ENCODE measurements around the gene PPIA.
A peak's percentile ranks its signal among the peaks of the same experiment; 100 is the strongest.

PPIA gene

GRCh38 chr7:44823255-44823781 lies 26.8 kb downstream of the PPIA start:
- DNase-seq (ENCODE audit: low read depth in 1 of 2, low spot score in 1 of 2), result no peak
- H3K4me3 ChIP-seq (replicated peaks; ENCODE audit: insufficient read depth, low read length), result no peak overlapping the region
- H3K27ac ChIP-seq (replicated peaks), result no peak overlapping the region
- TF ChIP-seq CTCF (IDR thresholded peaks at IDR 0.05; ENCODE audit: insufficient read depth, low read length) (no peak), GABPA (IDR thresholded peaks at IDR 0.05; ENCODE audit: low read depth) (no peak), REST (IDR thresholded peaks at IDR 0.05; ENCODE audit: insufficient replicate concordance, low read depth) (no peak), POLR2AphosphoS5 (IDR thresholded peaks at IDR 0.05; ENCODE audit: low read depth) (peak; percentile 20), SPI1 (IDR thresholded peaks at IDR 0.05; ENCODE audit: borderline replicate concordance, low read depth) (no peak)
- H3K27me3 ChIP-seq (ENCODE audit: insufficient read depth, poor library complexity, severe bottlenecking), result no peaks in the 10 kb centered on the region

- H3K27me3 ChIP-seq (ENCODE audit: insufficient read depth, poor library complexity, severe bottlenecking), result no peaks in the 10 kb centered on the region
- no peak overlapping the region for H3K27ac ChIP-seq (replicated peaks)
- no peak for DNase-seq (ENCODE audit: low read depth in 1 of 2, low spot score in 1 of 2)
- TF ChIP-seq SPI1 (IDR thresholded peaks at IDR 0.05; ENCODE audit: borderline replicate concordance, low read depth) (no peak), CTCF (IDR thresholded peaks at IDR 0.05; ENCODE audit: insufficient read depth, low read length) (no peak), GABPA (IDR thresholded peaks at IDR 0.05; ENCODE audit: low read depth) (no peak), REST (IDR thresholded peaks at IDR 0.05; ENCODE audit: insufficient replicate concordance, low read depth) (no peak), POLR2AphosphoS5 (IDR thresholded peaks at IDR 0.05; ENCODE audit: low read depth) (no peak)
- H3K4me3 ChIP-seq (replicated peaks; ENCODE audit: insufficient read depth, low read length), result no peak overlapping the region
Observed at GRCh38 chr7:44824894-44825526, 28.5 kb downstream of the PPIA start.

GRCh38 chr7:44827567-44827966 lies 31.1 kb downstream of the PPIA start:
- Histone ChIP-seq H3K27ac (replicated peaks) (no peak overlapping the region), H3K4me3 (replicated peaks; ENCODE audit: insufficient read depth, low read length) (no peak overlapping the region), H3K27me3 (ENCODE audit: insufficient read depth, poor library complexity, severe bottlenecking) (no peaks in the 10 kb centered on the region)
- no peak for TF ChIP-seq CTCF (IDR thresholded peaks at IDR 0.05; ENCODE audit: insufficient read depth, low read length)
- no peak for TF ChIP-seq SPI1 (IDR thresholded peaks at IDR 0.05; ENCODE audit: borderline replicate concordance, low read depth)
- TF ChIP-seq GABPA (IDR thresholded peaks at IDR 0.05; ENCODE audit: low read depth), result no peak
- no peak for TF ChIP-seq POLR2AphosphoS5 (IDR thresholded peaks at IDR 0.05; ENCODE audit: low read depth)
- TF ChIP-seq REST (IDR thresholded peaks at IDR 0.05; ENCODE audit: insufficient replicate concordance, low read depth), result no peak
- DNase-seq (ENCODE audit: low read depth in 1 of 2, low spot score in 1 of 2), result no peak

Data from HL-60 (cell line).